Ascending aorta (tissue), 2 donors: ENCODE data around the gene CKM. TPM values are rescaled to one million over a fixed set of nuclear protein-coding genes. Genes with fewer than 3 reads are reported as not detected.

ENCODE experiments used
- DNase-seq, 2 donors: peaks; one replicate each; pipeline ENCODE4 v3.0.0-alpha.2; 2019; ENCODE audit warnings: low spot score in 2 of 2
- H3K27ac ChIP-seq, 2 donors: fragments of 200-600 bp; sonication (generic); one replicate each; pipeline ENCODE4 v1.5.1; 2016 to 2017; ENCODE audit warnings: mild to moderate bottlenecking in 1 of 2
- H3K27me3 ChIP-seq: fragments of 200-600 bp; sonication (generic); one replicate; pipeline ENCODE4 v1.5.1; 2017
- H3K36me3 ChIP-seq, 2 donors: fragments of 200-600 bp; sonication (generic); one replicate each; pipeline ENCODE4 v1.5.1; 2016
- H3K4me1 ChIP-seq, 2 donors: fragments of 200-600 bp; sonication (generic); one replicate each; pipeline ENCODE4 v1.5.1; 2016 to 2017; ENCODE audit warnings: mild to moderate bottlenecking in 1 of 2
- H3K4me3 ChIP-seq, 2 donors: fragments of 200-600 bp; sonication (generic); one replicate each; pipeline ENCODE4 v1.5.1; 2016 to 2017; ENCODE audit warnings: mild to moderate bottlenecking in 1 of 2
- H3K9me3 ChIP-seq, 2 donors: fragments of 200-600 bp; sonication (generic); one replicate each; pipeline ENCODE4 v1.5.1; 2016
- intact Hi-C: fragments of 100-400 bp; cut with DNase I; formaldehyde crosslinking; loops from one replicate; pipeline ENCODE4 v1.15.1; 2023
- total RNA-seq: library from RNA; depleted of rRNA; stranded (reverse); fragments of >200 nt; gene quantifications from one replicate; pipeline ENCODE4 v1.1.0, GENCODE V29; 2016
- TF ChIP-seq, protein P1 (sequence below), 3 experiments: fragments of 200-600 bp in 2 of 3; fragments of 450-650 bp in 1 of 3; sonication (generic) in 2 of 3; IDR thresholded peaks; one replicate each; pipeline ENCODE4 v1.5.1; 2016 to 2019; ENCODE audit warnings: antibody characterized with exemption in 3 of 3, mild to moderate bottlenecking in 1 of 3, moderate library complexity in 1 of 3

The CKM gene
- total RNA-seq, 1 donor from 2014 or later, result not detected

DNA sequence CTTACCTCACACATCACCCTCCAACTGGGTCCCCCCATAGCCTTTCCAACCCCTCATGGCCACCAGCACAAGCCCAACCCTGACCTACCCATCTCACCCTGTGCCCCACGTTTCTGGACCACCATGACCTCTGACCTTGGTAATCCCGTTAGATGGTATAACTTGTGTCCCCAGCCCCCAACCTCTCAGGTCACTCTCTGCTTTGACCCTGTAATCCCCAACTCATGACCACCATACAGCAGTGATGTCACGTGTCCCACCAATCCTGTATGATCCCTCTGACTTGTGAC is 26.4 kb upstream of the CKM start:
- H3K27me3 ChIP-seq, result peaks cover 4% of the 10 kb centered on the region
- H3K9me3 ChIP-seq, result no peaks in the 10 kb centered on the region
- no peak overlapping the region for H3K27ac ChIP-seq
- H3K4me3 ChIP-seq, result no peak overlapping the region
- TF ChIP-seq, protein P1, sequence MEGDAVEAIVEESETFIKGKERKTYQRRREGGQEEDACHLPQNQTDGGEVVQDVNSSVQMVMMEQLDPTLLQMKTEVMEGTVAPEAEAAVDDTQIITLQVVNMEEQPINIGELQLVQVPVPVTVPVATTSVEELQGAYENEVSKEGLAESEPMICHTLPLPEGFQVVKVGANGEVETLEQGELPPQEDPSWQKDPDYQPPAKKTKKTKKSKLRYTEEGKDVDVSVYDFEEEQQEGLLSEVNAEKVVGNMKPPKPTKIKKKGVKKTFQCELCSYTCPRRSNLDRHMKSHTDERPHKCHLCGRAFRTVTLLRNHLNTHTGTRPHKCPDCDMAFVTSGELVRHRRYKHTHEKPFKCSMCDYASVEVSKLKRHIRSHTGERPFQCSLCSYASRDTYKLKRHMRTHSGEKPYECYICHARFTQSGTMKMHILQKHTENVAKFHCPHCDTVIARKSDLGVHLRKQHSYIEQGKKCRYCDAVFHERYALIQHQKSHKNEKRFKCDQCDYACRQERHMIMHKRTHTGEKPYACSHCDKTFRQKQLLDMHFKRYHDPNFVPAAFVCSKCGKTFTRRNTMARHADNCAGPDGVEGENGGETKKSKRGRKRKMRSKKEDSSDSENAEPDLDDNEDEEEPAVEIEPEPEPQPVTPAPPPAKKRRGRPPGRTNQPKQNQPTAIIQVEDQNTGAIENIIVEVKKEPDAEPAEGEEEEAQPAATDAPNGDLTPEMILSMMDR (IDR thresholded peaks at IDR 0.05), result no peak
- H3K4me1 ChIP-seq, result no peaks in the 10 kb centered on the region
- intact Hi-C loops, result no loop called here
- no peak for DNase-seq
- peaks cover 18 to 24% of the 10 kb centered on the region in 2 donors for H3K36me3 ChIP-seq

DNA sequence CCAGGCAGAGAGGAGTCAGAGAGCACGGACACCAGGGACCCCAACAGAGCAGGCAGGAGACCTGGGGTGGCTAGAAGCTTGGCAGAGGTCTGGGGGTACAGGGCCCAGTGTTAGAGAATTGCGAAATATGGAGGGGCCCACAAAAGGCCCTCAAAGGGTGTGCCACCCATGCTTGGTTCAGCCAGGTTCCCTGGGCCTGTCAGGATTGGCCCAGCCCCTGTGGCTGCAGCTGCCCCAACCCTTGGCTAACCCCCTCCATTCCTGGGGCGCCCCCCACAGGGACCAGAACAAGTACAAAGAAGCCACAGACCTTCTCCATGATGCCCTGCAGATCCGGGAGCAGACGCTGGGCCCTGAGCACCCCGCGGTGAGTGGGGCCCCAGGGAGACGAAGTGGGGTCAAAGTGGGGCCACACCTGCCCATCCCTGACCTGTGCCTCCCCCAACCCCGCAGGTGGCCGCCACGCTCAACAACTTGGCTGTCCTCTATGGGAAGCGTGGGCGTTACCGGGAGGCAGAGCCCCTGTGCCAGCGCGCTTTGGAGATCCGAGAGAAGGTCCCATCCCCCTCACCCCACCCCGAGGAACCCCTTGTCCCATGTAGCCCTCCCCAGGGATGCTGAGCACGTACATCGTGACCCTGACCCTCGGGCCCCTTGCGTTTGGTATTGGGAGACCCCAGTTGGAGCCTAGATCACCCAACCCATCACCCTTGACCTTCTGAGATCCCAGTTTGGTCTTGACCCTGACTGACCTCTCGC is 25.9 kb upstream of the CKM start:
- H3K27ac ChIP-seq, result no peak overlapping the region
- no peak overlapping the region for H3K4me3 ChIP-seq
- TF ChIP-seq, protein P1 (IDR thresholded peaks at IDR 0.05), result no peak
- intact Hi-C loops, result no loop called here
- DNase-seq, result no peak
- no peaks in the 10 kb centered on the region for H3K4me1 ChIP-seq
- H3K27me3 ChIP-seq, result peaks cover 4% of the 10 kb centered on the region
- peaks cover 15 to 21% of the 10 kb centered on the region in 2 donors for H3K36me3 ChIP-seq
- no peaks in the 10 kb centered on the region for H3K9me3 ChIP-seq

DNA sequence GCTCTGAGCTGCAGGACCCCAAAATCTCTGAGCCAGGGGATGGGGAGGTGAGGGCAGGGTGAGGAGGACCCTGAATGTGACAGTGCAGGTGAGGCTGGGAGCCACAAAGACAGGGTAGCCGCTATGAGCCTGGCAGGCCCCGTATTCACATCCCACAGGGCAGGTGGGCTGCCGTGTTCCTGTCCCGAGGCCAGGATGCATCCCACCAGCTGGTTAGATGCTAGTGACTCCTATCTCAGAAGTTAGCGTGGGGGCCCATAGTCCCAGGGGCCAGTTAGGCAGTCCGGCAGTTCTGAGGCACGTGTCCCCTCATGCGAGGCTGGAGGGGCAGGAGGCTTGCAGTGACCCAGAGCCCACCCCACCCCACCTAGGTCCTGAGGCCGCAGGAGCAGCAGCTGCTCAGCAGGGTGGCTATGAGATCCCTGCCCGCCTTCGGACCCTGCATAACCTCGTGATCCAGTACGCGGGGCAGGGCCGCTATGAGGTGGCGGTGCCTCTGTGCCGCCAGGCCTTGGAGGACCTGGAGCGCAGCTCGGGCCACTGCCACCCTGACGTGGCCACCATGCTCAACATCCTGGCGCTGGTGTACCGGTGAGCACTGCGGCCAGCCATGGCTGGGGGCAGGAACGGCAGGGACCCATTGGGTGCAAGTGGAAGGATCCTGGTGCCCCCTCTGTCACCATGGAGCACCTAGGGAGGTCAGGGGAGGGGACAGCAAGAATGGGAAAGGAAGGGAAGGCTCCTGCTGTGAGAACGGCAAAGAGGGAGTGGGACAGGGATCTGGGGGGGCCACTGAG is 25.1 kb upstream of the CKM start:
- DNase-seq, result no peak
- Histone ChIP-seq H3K4me1 (no peaks in the 10 kb centered on the region), H3K9me3 (no peaks in the 10 kb centered on the region), H3K4me3 (no peak overlapping the region), H3K36me3 (peaks cover 8 to 13% of the 10 kb centered on the region in 2 donors), H3K27ac (no peak overlapping the region), H3K27me3 (peaks cover 4% of the 10 kb centered on the region)
- TF ChIP-seq, protein P1 (IDR thresholded peaks at IDR 0.05), result no peak
- intact Hi-C loops, result no loop called here

DNA sequence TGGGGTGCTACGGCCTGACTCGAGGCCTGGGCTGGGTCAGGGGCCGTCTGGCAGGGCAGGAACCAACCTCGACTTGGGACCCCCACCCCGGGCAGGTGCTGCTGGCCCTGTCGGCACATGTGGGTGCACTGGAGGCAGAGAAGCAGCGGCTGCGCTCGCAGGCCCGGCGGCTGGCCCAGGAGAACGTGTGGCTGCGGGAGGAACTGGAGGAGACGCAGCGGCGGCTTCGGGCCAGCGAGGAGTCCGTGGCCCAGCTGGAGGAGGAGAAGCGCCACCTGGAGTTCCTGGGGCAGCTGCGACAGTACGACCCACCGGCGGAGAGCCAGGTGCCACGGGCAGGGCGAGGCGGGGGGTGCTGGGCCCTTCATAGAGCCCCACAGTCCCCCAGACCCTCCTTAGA is 23.8 kb upstream of the CKM start:
- H3K27ac ChIP-seq, result no peak overlapping the region
- TF ChIP-seq, protein P1 (IDR thresholded peaks at IDR 0.05), result no peak
- peaks cover 4% of the 10 kb centered on the region for H3K27me3 ChIP-seq
- no peaks in the 10 kb centered on the region for H3K4me1 ChIP-seq
- H3K9me3 ChIP-seq, result no peaks in the 10 kb centered on the region
- no peak overlapping the region for H3K4me3 ChIP-seq
- DNase-seq, result no peak
- intact Hi-C loops, result no loop called here
- H3K36me3 ChIP-seq, result peaks cover 0 to 3% of the 10 kb centered on the region in 2 donors

DNA sequence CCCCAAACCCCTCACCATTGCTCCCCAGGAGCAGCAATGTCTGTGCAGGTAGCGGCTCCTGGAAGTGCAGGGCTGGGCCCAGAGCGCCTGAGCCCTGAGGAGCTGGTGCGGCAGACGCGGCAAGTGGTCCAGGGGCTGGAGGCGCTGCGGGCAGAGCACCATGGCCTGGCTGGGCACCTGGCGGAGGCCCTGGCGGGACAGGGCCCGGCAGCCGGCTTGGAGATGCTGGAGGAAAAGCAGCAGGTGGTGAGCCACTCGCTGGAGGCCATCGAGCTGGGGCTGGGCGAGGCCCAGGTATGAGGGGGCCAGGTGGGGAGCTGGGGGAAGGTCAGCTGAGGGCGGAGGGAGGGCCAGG is 22.8 kb upstream of the CKM start:
- no peaks in the 10 kb centered on the region for H3K36me3 ChIP-seq
- TF ChIP-seq, protein P1 (IDR thresholded peaks at IDR 0.05), result no peak
- peaks cover 2 to 4% of the 10 kb centered on the region in 2 donors for H3K4me1 ChIP-seq
- H3K9me3 ChIP-seq, result no peaks in the 10 kb centered on the region
- no peak overlapping the region for H3K4me3 ChIP-seq
- intact Hi-C loops, result no loop called here
- DNase-seq, result no peak
- H3K27ac ChIP-seq, result no peak overlapping the region
- H3K27me3 ChIP-seq, result peaks cover 8% of the 10 kb centered on the region
